Endothelial cell of umbilical vein (primary cell): ENCODE measurements around the gene SLC30A2.
A peak's percentile ranks its signal among the peaks of the same experiment; 100 is the strongest.

ENCODE experiments used
- EZH2 ChIP-seq: IDR thresholded peaks from 2 replicates; pipeline ENCODE4 v1.6.1; 2012; ENCODE audit warnings: borderline replicate concordance, low read depth, mild to moderate bottlenecking, moderate library complexity, low read length, inconsistent platforms; ENCODE audit not compliant: severe bottlenecking
- GATA2 ChIP-seq: IDR thresholded peaks from 2 replicates; pipeline ENCODE4 v1.7.0; 2011; ENCODE audit warnings: low read depth, mild to moderate bottlenecking, moderate library complexity, mixed read lengths, low read length; ENCODE audit not compliant: insufficient read length, insufficient read depth
- MYC ChIP-seq: IDR thresholded peaks from one replicate; pipeline ENCODE4 v1.6.1; 2011; ENCODE audit warnings: mild to moderate bottlenecking, low read depth, low read length
- POLR2A ChIP-seq: IDR thresholded peaks from 2 replicates; pipeline ENCODE4 v1.6.1; 2012; ENCODE audit warnings: low read depth, mild to moderate bottlenecking, control low read depth, low read length
- POLR2AphosphoS5 ChIP-seq: IDR thresholded peaks from 2 replicates; pipeline ENCODE4 v1.6.1; 2012; ENCODE audit warnings: low read depth, mild to moderate bottlenecking, control low read depth, low read length, moderate library complexity; ENCODE audit not compliant: insufficient read depth
- TF ChIP-seq, protein P1 (sequence below), 2 donors: IDR thresholded peaks; 1 replicate in 1 of 2; 2 replicates in 1 of 2; pipeline ENCODE4 v1.5.1; 2011; ENCODE audit warnings: low read length in 2 of 2, mild to moderate bottlenecking in 2 of 2, moderate library complexity in 2 of 2, control low read depth in 1 of 2, inconsistent platforms in 1 of 2, low read depth in 1 of 2; ENCODE audit not compliant: insufficient read depth in 1 of 2; ENCODE audit errors: extremely low read depth in 1 of 2
- TF ChIP-seq, protein P2 (sequence below): IDR thresholded peaks from 2 replicates; pipeline ENCODE4 v1.6.1; 2011; ENCODE audit not compliant: insufficient read depth, insufficient read length

DNA sequence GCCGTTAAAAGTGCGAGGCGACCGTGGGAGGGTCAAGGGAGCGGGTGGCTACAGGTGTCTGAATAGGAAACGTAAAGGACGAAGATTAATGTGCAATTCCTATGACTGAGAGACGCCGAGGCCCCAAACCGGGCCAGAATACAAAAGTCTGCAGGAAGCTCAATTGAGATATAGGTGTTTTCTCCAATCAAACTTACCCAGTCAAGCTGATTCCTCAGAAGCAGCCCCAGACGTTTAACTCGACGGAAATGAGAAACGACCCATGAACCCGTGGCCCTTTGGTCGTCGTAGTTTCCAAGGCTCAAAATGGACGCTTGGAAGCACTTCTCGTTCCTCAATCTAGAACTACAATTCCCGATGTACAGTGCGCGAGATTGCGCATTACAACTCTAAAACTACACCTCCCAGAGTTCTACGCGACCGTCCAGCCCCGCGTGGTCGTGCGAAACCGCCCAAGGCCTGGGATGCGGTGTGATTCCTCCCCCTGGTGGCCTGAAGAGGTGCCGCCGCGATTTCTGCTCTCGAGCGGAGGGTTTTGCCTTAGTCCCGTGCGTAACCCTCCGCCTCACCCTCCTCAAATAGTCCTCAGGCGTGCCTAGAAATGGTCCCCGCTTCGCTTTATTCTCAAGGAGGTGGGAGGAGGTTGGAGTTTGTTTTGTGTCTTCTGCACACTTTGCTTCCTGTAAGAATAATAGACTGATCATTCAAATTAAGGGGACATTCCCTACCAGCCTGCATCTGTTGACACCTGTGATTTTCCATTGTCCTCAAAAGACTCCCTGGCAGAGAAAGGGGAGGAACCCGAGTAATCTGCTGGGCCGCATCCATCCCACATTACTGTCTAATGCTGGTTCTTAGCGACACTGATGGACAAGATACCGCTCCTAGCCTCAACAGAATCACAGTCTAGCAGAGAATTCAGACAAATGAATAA lies 47.8 kb downstream of the SLC30A2 start, which contains the start of gene PAFAH2:
- TF ChIP-seq, protein P1, sequence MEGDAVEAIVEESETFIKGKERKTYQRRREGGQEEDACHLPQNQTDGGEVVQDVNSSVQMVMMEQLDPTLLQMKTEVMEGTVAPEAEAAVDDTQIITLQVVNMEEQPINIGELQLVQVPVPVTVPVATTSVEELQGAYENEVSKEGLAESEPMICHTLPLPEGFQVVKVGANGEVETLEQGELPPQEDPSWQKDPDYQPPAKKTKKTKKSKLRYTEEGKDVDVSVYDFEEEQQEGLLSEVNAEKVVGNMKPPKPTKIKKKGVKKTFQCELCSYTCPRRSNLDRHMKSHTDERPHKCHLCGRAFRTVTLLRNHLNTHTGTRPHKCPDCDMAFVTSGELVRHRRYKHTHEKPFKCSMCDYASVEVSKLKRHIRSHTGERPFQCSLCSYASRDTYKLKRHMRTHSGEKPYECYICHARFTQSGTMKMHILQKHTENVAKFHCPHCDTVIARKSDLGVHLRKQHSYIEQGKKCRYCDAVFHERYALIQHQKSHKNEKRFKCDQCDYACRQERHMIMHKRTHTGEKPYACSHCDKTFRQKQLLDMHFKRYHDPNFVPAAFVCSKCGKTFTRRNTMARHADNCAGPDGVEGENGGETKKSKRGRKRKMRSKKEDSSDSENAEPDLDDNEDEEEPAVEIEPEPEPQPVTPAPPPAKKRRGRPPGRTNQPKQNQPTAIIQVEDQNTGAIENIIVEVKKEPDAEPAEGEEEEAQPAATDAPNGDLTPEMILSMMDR (IDR thresholded peaks at IDR 0.05; ENCODE audit: extremely low read depth in 1 of 2, insufficient read depth in 1 of 2, low read depth in 1 of 2, low read length in 2 of 2): peak; percentile 96 to 99
- no peak for TF ChIP-seq EZH2
- TF ChIP-seq POLR2A: peak; percentile 87
- TF ChIP-seq, protein P2, sequence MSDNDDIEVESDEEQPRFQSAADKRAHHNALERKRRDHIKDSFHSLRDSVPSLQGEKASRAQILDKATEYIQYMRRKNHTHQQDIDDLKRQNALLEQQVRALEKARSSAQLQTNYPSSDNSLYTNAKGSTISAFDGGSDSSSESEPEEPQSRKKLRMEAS: peak; percentile 81
- peak; percentile 73 for TF ChIP-seq POLR2AphosphoS5
- peak; percentile 99 for TF ChIP-seq MYC
- TF ChIP-seq GATA2: peak; percentile 23
